ENCODE data around the gene HSPA4L.

HSPA4L gene

DNA sequence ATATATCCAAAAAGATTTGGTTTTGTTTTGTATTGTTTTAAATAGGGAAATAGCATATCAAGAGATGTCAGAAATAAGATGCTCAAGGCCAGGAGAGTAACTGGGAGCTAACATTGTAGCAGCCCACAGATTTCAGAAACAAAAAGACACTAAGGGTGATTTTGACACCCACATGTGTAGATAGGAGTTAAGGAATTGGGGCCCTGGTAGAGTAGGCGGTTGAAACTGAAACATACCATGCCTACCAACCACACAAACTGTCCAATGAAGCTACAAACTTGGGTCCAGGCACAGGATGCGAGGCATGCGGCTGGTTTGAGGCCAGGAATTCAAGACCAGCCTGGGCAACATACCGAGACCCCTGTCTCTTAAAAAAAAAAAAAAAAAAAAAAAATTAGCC, 6.3 kb upstream of the HSPA4L start:
- TF ChIP-seq, protein P1, sequence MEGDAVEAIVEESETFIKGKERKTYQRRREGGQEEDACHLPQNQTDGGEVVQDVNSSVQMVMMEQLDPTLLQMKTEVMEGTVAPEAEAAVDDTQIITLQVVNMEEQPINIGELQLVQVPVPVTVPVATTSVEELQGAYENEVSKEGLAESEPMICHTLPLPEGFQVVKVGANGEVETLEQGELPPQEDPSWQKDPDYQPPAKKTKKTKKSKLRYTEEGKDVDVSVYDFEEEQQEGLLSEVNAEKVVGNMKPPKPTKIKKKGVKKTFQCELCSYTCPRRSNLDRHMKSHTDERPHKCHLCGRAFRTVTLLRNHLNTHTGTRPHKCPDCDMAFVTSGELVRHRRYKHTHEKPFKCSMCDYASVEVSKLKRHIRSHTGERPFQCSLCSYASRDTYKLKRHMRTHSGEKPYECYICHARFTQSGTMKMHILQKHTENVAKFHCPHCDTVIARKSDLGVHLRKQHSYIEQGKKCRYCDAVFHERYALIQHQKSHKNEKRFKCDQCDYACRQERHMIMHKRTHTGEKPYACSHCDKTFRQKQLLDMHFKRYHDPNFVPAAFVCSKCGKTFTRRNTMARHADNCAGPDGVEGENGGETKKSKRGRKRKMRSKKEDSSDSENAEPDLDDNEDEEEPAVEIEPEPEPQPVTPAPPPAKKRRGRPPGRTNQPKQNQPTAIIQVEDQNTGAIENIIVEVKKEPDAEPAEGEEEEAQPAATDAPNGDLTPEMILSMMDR (IDR thresholded peaks at IDR 0.05; ENCODE audit: low read depth, low read length, missing control alignments) = no peak
- no peak overlapping the region for H3K4me3 ChIP-seq (ENCODE audit: low read depth, low read length)
- no peak for DNase-seq (ENCODE audit: low read depth)

DNA sequence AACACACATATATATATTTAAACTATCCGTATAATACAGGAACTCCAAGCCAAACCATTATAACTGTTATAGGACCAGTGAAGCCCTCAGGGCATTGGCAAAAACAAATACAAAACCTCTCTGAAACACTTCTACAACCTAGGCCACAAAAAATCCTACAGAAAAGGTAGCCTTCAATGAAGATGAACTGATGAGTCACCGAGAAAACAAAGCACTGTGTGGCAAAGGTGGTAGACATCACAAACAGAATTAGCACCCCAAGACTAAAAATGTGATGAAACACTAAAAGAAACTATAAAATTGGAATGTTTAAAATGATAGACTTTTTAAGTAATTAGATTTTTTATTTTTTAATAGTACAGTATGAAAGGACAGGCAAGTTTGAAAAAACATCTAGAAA, 5.5 kb upstream of the HSPA4L start:
- H3K4me3 ChIP-seq (ENCODE audit: low read depth, low read length) = no peak overlapping the region
- no peak for DNase-seq (ENCODE audit: low read depth)
- TF ChIP-seq, protein P1 (IDR thresholded peaks at IDR 0.05; ENCODE audit: low read depth, low read length, missing control alignments) = no peak

DNA sequence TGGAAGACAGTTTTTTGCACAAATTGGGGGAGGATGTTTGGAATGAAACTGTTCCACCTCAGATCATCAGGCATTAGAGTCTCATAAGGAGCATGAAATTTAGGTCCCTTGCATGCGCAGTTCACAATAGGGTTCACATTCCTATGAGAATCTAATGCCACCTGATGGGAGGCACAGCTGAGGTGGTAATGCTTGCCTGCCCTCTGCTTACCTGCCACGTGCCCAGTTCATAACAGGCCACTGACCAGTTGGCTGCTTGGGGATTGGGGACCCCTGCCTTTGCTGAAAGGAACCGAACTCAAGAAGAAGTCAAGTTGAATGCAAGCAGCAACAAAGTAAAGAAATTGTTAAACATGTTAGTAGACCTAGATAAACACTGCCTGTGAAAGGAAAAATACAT, 4.6 kb upstream of the HSPA4L start:
- no peak overlapping the region for H3K4me3 ChIP-seq (ENCODE audit: low read depth, low read length)
- DNase-seq (ENCODE audit: low read depth) = no peak
- TF ChIP-seq, protein P1 (IDR thresholded peaks at IDR 0.05; ENCODE audit: low read depth, low read length, missing control alignments) = no peak

DNA sequence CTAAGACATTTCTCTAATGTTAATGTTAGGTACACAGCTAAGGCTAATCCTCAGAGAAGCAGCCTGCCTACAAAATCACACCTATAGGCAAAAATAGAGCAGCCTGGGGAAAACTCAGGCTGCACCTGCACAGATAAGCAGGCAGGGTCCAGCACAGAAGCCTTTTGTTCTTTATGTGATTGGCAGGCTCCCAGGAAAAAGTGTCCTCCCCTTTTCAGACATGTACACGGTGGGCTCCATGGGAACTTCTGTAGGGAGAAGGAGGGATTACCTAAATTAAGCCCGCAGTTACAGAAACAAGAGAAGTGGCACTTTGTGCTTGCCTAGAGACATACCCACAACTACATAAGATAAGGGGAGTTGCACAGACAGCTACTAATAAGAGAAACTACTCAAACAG, 4.0 kb upstream of the HSPA4L start:
- no peak for DNase-seq (ENCODE audit: low read depth)
- H3K4me3 ChIP-seq (ENCODE audit: low read depth, low read length) = no peak overlapping the region
- TF ChIP-seq, protein P1 (IDR thresholded peaks at IDR 0.05; ENCODE audit: low read depth, low read length, missing control alignments) = no peak

DNA sequence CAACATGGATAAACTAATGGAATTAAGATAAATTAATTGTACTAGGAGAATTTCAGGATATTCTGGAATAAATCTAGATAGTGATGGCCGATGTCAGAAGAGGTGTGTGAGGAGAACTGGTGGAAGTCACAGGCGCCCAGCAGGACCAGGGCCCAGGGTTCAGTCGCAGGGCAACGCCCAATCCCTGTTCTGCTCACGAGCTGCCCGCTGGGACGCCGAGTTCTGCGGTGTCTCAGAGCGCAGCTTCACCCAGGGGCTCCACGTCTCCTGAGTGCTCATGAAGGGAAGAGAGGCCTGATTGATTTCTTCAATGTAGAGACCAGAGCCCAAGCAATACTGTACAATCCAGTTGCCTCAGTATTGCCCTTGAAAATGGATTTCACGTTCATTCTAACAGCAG, 1.5 kb upstream of the HSPA4L start:
- no peak for DNase-seq (ENCODE audit: low read depth)
- no peak overlapping the region for H3K4me3 ChIP-seq (ENCODE audit: low read depth, low read length)
- TF ChIP-seq, protein P1 (IDR thresholded peaks at IDR 0.05; ENCODE audit: low read depth, low read length, missing control alignments) = no peak

DNA sequence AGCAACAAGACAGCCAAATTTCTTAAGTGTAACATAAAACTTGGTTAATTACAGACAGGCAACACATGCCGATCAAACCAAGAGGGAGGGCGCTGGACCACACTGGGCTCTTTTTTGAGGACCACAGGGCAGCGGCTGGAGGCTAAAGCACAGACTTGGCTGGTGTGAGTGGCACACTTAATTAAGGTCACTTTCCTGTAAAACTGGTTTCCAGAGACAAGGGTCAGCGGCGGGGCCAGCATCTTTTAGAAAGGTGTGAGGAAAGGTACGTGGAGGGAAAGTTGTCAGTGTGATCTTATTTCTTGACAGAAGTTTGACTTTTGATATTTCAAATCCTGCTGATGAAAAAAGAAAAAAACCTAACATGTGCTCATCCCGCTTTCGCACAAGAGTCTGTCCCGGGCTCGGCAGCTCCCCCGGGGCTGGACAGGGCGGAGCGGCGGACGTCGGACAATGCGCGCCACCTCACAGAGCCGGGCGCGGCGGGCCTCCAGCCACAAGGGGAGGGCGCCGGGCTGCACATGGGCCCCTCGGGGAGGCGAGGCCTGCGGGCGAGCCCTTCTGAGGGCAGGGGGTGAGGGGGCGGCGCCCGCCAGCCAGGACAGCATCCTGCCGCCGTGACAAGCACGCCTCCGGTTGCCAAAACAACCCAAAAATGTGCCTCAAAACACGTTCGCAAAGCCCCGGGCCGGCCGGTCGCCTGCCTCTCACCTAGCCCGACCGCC, 660 bp upstream of the HSPA4L start:
- TF ChIP-seq, protein P1 (IDR thresholded peaks at IDR 0.05; ENCODE audit: low read depth, low read length, missing control alignments) = no peak
- peak overlapping the region; percentile 88 for H3K4me3 ChIP-seq (ENCODE audit: low read depth, low read length)
- DNase-seq (ENCODE audit: low read depth) = no peak

DNA sequence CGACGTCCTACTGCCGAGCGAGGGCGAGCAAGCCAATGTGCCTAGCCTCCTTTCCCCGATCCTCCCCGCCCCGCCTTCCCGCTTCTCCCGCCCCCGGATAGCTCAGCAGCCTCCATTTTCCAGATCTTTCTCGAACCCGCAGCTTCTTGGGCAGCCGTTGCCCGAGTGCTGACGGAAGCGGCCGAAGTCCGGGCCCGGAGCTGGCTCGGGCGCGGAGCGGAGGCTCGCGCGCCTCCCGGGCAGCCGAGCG, 172 bp upstream of the HSPA4L start:
- H3K4me3 ChIP-seq (ENCODE audit: low read depth, low read length) = peak overlapping the region; percentile 88
- DNase-seq (ENCODE audit: low read depth) = peak; percentile 40
- TF ChIP-seq, protein P1 (IDR thresholded peaks at IDR 0.05; ENCODE audit: low read depth, low read length, missing control alignments) = no peak
